ENCODE measurements around the gene PRUNE2. TPM values are rescaled to one million over a fixed set of nuclear protein-coding genes. Genes with fewer than 3 reads are reported as not detected.
A peak's percentile ranks its signal among the peaks of the same experiment; 100 is the strongest.

PRUNE2 gene
- total RNA-seq, 1 donor, result 80.0 TPM

DNA sequence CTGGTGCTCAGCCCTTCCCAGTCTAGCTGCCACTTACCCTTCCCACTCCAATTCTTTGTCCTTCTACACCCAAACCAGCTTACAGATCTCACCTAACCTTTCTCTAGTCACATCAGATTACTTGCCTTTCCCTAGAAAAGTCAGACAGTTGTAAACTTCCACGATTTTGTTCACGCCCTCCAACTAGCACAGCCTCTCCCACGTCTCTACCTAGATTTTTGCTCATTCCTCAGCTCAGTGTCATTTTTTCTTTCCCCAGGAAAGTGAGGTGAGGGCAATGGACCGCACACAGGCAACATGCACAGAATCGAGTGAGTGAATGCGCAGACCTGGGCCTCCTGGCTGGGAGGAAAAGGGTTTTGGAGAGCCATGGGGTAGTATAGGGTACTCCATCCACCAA is 20.9 kb upstream of the PRUNE2 start:
- peaks cover 21% of the 10 kb centered on the region for H3K4me1 ChIP-seq (ENCODE audit: insufficient read depth, low read length)
- no peak overlapping the region for H2AFZ ChIP-seq (ENCODE audit: low read length)
- TF ChIP-seq, protein P1, sequence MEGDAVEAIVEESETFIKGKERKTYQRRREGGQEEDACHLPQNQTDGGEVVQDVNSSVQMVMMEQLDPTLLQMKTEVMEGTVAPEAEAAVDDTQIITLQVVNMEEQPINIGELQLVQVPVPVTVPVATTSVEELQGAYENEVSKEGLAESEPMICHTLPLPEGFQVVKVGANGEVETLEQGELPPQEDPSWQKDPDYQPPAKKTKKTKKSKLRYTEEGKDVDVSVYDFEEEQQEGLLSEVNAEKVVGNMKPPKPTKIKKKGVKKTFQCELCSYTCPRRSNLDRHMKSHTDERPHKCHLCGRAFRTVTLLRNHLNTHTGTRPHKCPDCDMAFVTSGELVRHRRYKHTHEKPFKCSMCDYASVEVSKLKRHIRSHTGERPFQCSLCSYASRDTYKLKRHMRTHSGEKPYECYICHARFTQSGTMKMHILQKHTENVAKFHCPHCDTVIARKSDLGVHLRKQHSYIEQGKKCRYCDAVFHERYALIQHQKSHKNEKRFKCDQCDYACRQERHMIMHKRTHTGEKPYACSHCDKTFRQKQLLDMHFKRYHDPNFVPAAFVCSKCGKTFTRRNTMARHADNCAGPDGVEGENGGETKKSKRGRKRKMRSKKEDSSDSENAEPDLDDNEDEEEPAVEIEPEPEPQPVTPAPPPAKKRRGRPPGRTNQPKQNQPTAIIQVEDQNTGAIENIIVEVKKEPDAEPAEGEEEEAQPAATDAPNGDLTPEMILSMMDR (IDR thresholded peaks at IDR 0.05; ENCODE audit: extremely low read depth, low read depth, low read length), result no peak
- H3K27me3 ChIP-seq (ENCODE audit: insufficient read depth, low read length), result no peaks in the 10 kb centered on the region
- no peaks in the 10 kb centered on the region for H3K79me2 ChIP-seq (ENCODE audit: insufficient read depth, low read length)
- peaks cover 5% of the 10 kb centered on the region for H3K9me3 ChIP-seq (ENCODE audit: low read depth, low read length)
- H3K4me3 ChIP-seq (ENCODE audit: insufficient read depth, low read length), result peak overlapping the region; percentile 21
- peak overlapping the region; percentile 97 for H3K27ac ChIP-seq (ENCODE audit: low read depth, low read length)
- peak overlapping the region; percentile 28 for H3K4me2 ChIP-seq (ENCODE audit: insufficient read depth, low read length)
- no peaks in the 10 kb centered on the region for H4K20me1 ChIP-seq (ENCODE audit: insufficient read depth, low read length)
- DNase-seq (ENCODE audit: insufficient read length, low spot score, missing footprints), result no peak
- no peaks in the 10 kb centered on the region for H3K36me3 ChIP-seq (ENCODE audit: insufficient read depth, low read length)

DNA sequence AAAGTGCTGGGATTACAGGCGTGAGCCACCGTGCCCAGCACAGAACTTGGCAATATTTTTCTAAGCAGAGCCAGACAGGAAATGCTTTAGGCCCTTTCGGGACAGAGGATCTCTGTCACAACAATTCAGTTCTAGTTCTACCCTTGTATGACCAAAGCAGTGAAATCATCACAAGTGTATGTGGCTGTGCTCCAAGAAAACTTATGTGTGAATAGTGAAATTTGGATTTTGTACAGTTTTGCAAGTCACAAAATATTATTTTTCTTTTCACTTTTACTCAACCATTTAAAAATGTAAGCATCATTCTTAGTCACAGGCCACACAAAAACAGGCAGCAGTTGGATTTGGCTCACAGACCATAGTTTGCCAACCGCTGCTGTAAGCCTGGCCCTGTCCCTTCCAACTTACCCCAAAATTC is 20.4 kb upstream of the PRUNE2 start:
- peak overlapping the region; percentile 97 for H3K27ac ChIP-seq (ENCODE audit: low read depth, low read length)
- no peak overlapping the region for H3K4me3 ChIP-seq (ENCODE audit: insufficient read depth, low read length)
- TF ChIP-seq, protein P1 (IDR thresholded peaks at IDR 0.05; ENCODE audit: extremely low read depth, low read depth, low read length), result no peak
- H3K9me3 ChIP-seq (ENCODE audit: low read depth, low read length), result peaks cover 5% of the 10 kb centered on the region
- peak overlapping the region; percentile 28 for H3K4me2 ChIP-seq (ENCODE audit: insufficient read depth, low read length)
- H3K4me1 ChIP-seq (ENCODE audit: insufficient read depth, low read length), result peaks cover 21% of the 10 kb centered on the region
- H4K20me1 ChIP-seq (ENCODE audit: insufficient read depth, low read length), result no peaks in the 10 kb centered on the region
- no peak overlapping the region for H2AFZ ChIP-seq (ENCODE audit: low read length)
- DNase-seq (ENCODE audit: insufficient read length, low spot score, missing footprints), result peak; percentile 71
- H3K36me3 ChIP-seq (ENCODE audit: insufficient read depth, low read length), result no peaks in the 10 kb centered on the region
- no peaks in the 10 kb centered on the region for H3K79me2 ChIP-seq (ENCODE audit: insufficient read depth, low read length)
- H3K27me3 ChIP-seq (ENCODE audit: insufficient read depth, low read length), result no peaks in the 10 kb centered on the region

DNA sequence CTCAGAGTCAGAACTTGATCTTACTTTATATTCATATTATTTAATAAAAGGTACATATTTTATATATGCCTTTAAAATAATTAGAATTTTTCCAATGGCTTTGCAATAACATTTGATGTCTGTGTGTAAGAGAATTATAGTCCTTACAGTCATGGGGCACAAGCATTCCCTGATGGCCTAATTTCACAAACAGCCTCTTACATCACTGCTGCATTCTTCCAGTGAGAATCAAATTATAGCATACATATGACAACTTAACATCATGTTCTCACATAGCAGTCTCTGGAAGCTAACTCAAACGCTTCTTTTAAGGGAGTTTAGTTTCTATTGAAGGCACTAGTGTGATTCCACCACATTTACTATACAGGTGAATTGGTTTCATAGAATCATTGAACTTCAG is 15.3 kb upstream of the PRUNE2 start:
- Histone ChIP-seq H3K27ac (ENCODE audit: low read depth, low read length) (no peak overlapping the region), H2AFZ (ENCODE audit: low read length) (no peak overlapping the region), H3K4me3 (ENCODE audit: insufficient read depth, low read length) (no peak overlapping the region), H4K20me1 (ENCODE audit: insufficient read depth, low read length) (no peaks in the 10 kb centered on the region), H3K36me3 (ENCODE audit: insufficient read depth, low read length) (no peaks in the 10 kb centered on the region), H3K27me3 (ENCODE audit: insufficient read depth, low read length) (peaks cover 16% of the 10 kb centered on the region), H3K79me2 (ENCODE audit: insufficient read depth, low read length) (no peaks in the 10 kb centered on the region), H3K4me1 (ENCODE audit: insufficient read depth, low read length) (no peaks in the 10 kb centered on the region), H3K9me3 (ENCODE audit: low read depth, low read length) (peaks cover 5% of the 10 kb centered on the region), H3K4me2 (ENCODE audit: insufficient read depth, low read length) (no peak overlapping the region)
- TF ChIP-seq, protein P1 (IDR thresholded peaks at IDR 0.05; ENCODE audit: extremely low read depth, low read depth, low read length), result no peak
- no peak for DNase-seq (ENCODE audit: insufficient read length, low spot score, missing footprints)

DNA sequence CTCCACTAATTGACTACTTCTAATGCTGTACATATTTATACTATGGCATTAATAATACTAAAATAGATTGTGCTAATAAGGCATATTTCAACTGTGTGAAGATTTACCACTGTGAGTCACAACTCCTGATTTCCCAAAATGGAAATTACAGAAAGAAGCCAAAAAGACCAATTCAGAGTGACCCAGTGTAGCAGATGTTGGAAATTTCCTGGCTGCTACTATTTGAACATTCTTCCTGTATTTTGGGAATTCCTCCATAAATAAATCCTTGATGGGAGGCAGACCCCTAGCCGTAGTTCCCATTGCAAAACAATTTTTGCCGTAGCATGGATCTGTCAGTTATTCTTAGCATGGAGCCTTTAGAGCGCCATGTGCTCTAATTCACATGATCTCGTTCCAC is 11.4 kb upstream of the PRUNE2 start:
- DNase-seq (ENCODE audit: insufficient read length, low spot score, missing footprints), result no peak
- peaks cover 23% of the 10 kb centered on the region for H3K27me3 ChIP-seq (ENCODE audit: insufficient read depth, low read length)
- no peak overlapping the region for H3K27ac ChIP-seq (ENCODE audit: low read depth, low read length)
- no peaks in the 10 kb centered on the region for H3K36me3 ChIP-seq (ENCODE audit: insufficient read depth, low read length)
- no peaks in the 10 kb centered on the region for H4K20me1 ChIP-seq (ENCODE audit: insufficient read depth, low read length)
- no peak overlapping the region for H3K4me3 ChIP-seq (ENCODE audit: insufficient read depth, low read length)
- H3K4me1 ChIP-seq (ENCODE audit: insufficient read depth, low read length), result peaks cover 3% of the 10 kb centered on the region
- H3K79me2 ChIP-seq (ENCODE audit: insufficient read depth, low read length), result no peaks in the 10 kb centered on the region
- TF ChIP-seq, protein P1 (IDR thresholded peaks at IDR 0.05; ENCODE audit: extremely low read depth, low read depth, low read length), result no peak
- no peaks in the 10 kb centered on the region for H3K9me3 ChIP-seq (ENCODE audit: low read depth, low read length)
- no peak overlapping the region for H2AFZ ChIP-seq (ENCODE audit: low read length)
- H3K4me2 ChIP-seq (ENCODE audit: insufficient read depth, low read length), result no peak overlapping the region

Measured in osteoblast (primary cell).